A673 (cell line): ENCODE measurements around the gene CCDC13.

ENCODE experiments used
- CTCF ChIP-seq: fragments of 300-800, 200-600 bp; sonication (generic); conservative IDR thresholded peaks from 2 replicates; pipeline ENCODE4 v1.5.1; 2017; ENCODE audit warnings: low read depth, mild to moderate bottlenecking, antibody characterized with exemption, low read length, moderate library complexity, mixed read lengths
- EZH2 ChIP-seq: fragments of 200-600 bp; sonication (generic); IDR thresholded peaks from 2 replicates; pipeline ENCODE4 v1.6.1; 2017; ENCODE audit warnings: borderline replicate concordance, low read depth, mild to moderate bottlenecking, mixed read lengths, antibody characterized with exemption, low read length; ENCODE audit not compliant: poor library complexity, severe bottlenecking

GRCh38 chr3:42822828-42823227, 49.8 kb upstream of the CCDC13 start:
- TF ChIP-seq CTCF (no peak), EZH2 (no peak)
